WTC11 (cell line): ENCODE measurements around the gene RBM19. TPM values are rescaled to one million over a fixed set of nuclear protein-coding genes. Genes with fewer than 3 reads are reported as not detected.

Experiments used
- ATAC-seq: fragments of 200-7000 bp; cut with Tn5 transposase; 2 replicates; pipeline ENCODE4 v1.10.0; 2021; ENCODE audit warnings: mild to moderate bottlenecking, moderate library complexity
- CTCF ChIA-PET: fragments of 300-600 bp; sonication (Branson Sonifier 250); formaldehyde crosslinking; loops from one replicate; lab custom pipeline; 2021; ENCODE audit warnings: antibody characterized with exemption; lab: Charles Lee
- POLR2A ChIA-PET: fragments of 350-600 bp; sonication (Branson Sonifier 250); formaldehyde crosslinking; loops from one replicate; lab custom pipeline; 2021; ENCODE audit warnings: antibody characterized with exemption; lab: Charles Lee
- DNase-seq: peaks from one replicate; pipeline ENCODE4 v3.0.0; 2021; ENCODE audit warnings: low spot score
- H3K27ac Mint-ChIP-seq: 2 replicates; pipeline ENCODE4 v1.8.0; 2021; ENCODE audit warnings: mixed read lengths
- H3K27me3 Mint-ChIP-seq: 2 replicates; pipeline ENCODE4 v1.8.0; 2021; ENCODE audit warnings: low read depth, mild to moderate bottlenecking, moderate library complexity, mixed read lengths
- H3K36me3 Mint-ChIP-seq: 2 replicates; pipeline ENCODE4 v1.8.0; 2021; ENCODE audit warnings: mixed read lengths
- H3K4me1 Mint-ChIP-seq: 2 replicates; pipeline ENCODE4 v1.8.0; 2022; ENCODE audit warnings: mixed read lengths
- H3K4me3 Mint-ChIP-seq: 2 replicates; pipeline ENCODE4 v1.8.0; 2021; ENCODE audit warnings: mild to moderate bottlenecking, moderate library complexity, mixed read lengths
- H3K9me3 Mint-ChIP-seq: 2 replicates; pipeline ENCODE4 v1.8.0; 2021; ENCODE audit warnings: mixed read lengths
- ATF1 ChIP-seq: sonication (generic); formaldehyde crosslinking; IDR thresholded peaks from 2 replicates; pipeline ENCODE4 v1.8.1; 2023; ENCODE audit warnings: mild to moderate bottlenecking, moderate library complexity, missing genetic modification reagents
- ATF2 ChIP-seq: sonication (generic); formaldehyde crosslinking; IDR thresholded peaks from 2 replicates; pipeline ENCODE4 v1.8.1; 2022; ENCODE audit warnings: low read depth, missing genetic modification reagents, borderline replicate concordance
- CTCF ChIP-seq: fragments of 200-600 bp; IDR thresholded peaks from 2 replicates; pipeline ENCODE4 v1.8.0; 2022; ENCODE audit warnings: antibody characterized with exemption
- EMX1 ChIP-seq: fragments of 250-450 bp; sonication (Bioruptor Pico); IDR thresholded peaks from 2 replicates; pipeline ENCODE4 v1.8.0; 2021; ENCODE audit warnings: mild to moderate bottlenecking
- FOXK1 ChIP-seq: sonication (generic); formaldehyde crosslinking; IDR thresholded peaks from 2 replicates; pipeline ENCODE4 v1.8.0; 2022; ENCODE audit warnings: mild to moderate bottlenecking, moderate library complexity, missing genetic modification reagents
- KAT7 ChIP-seq: sonication (generic); formaldehyde crosslinking; IDR thresholded peaks from 2 replicates; pipeline ENCODE4 v1.8.1; 2023; ENCODE audit warnings: missing genetic modification reagents, mild to moderate bottlenecking, borderline replicate concordance
- NFE2L1 ChIP-seq: sonication (generic); formaldehyde crosslinking; IDR thresholded peaks from 2 replicates; pipeline ENCODE4 v1.8.1; 2023; ENCODE audit warnings: missing genetic modification reagents
- RELA ChIP-seq: sonication (generic); formaldehyde crosslinking; IDR thresholded peaks from 2 replicates; pipeline ENCODE4 v1.8.1; 2022; ENCODE audit warnings: missing genetic modification reagents, mild to moderate bottlenecking, borderline replicate concordance
- SMAD3 ChIP-seq: sonication (generic); formaldehyde crosslinking; IDR thresholded peaks from 2 replicates; pipeline ENCODE4 v1.8.0; 2022; ENCODE audit warnings: missing genetic modification reagents, mild to moderate bottlenecking, borderline replicate concordance
- SMAD4 ChIP-seq: sonication (generic); formaldehyde crosslinking; IDR thresholded peaks from 2 replicates; pipeline ENCODE4 v1.8.0; 2022; ENCODE audit warnings: mild to moderate bottlenecking, missing genetic modification reagents
- TCF7 ChIP-seq: sonication (generic); formaldehyde crosslinking; IDR thresholded peaks from 2 replicates; pipeline ENCODE4 v1.8.0; 2022; ENCODE audit warnings: mild to moderate bottlenecking, low read depth, missing genetic modification reagents, moderate library complexity
- ZMAT4 ChIP-seq: fragments of 250-450 bp; sonication (Bioruptor Pico); IDR thresholded peaks from 2 replicates; pipeline ENCODE4 v1.9.0; 2021; ENCODE audit warnings: mild to moderate bottlenecking
- ZNF263 ChIP-seq: sonication (generic); formaldehyde crosslinking; IDR thresholded peaks from 2 replicates; pipeline ENCODE4 v1.8.1; 2022; ENCODE audit warnings: low read depth, mild to moderate bottlenecking, moderate library complexity, missing genetic modification reagents
- ZNF532 ChIP-seq: fragments of 250-450 bp; sonication (Bioruptor Pico); IDR thresholded peaks from 2 replicates; pipeline ENCODE4 v1.9.0; 2021; ENCODE audit warnings: mild to moderate bottlenecking, borderline replicate concordance
- total RNA-seq: library from RNA; stranded (reverse); gene quantifications from 3 replicates; pipeline ENCODE4 v1.2.3, GENCODE V29; 2021
- TF ChIP-seq, protein P1 (sequence below): sonication (generic); formaldehyde crosslinking; IDR thresholded peaks from 2 replicates; pipeline ENCODE4 v1.8.1; 2023; ENCODE audit warnings: mild to moderate bottlenecking, missing genetic modification reagents, borderline replicate concordance
- TF ChIP-seq, protein P2 (sequence below): sonication (generic); formaldehyde crosslinking; IDR thresholded peaks from 2 replicates; pipeline ENCODE4 v1.8.1; 2022; ENCODE audit warnings: mild to moderate bottlenecking, missing genetic modification reagents, moderate library complexity, borderline replicate concordance
- TF ChIP-seq, protein P3 (sequence below): sonication (generic); formaldehyde crosslinking; IDR thresholded peaks from 2 replicates; pipeline ENCODE4 v1.8.1; 2022; ENCODE audit warnings: missing genetic modification reagents, borderline replicate concordance
- TF ChIP-seq, protein P4 (sequence below): fragments of 250-450 bp; sonication (Bioruptor Pico); IDR thresholded peaks from 2 replicates; pipeline ENCODE4 v1.9.0; 2021; ENCODE audit warnings: moderate library complexity, mild to moderate bottlenecking, inconsistent platforms, borderline replicate concordance

The RBM19 gene
- total RNA-seq, 1 experiment from 2014 or later: 60.1 TPM

- H3K9me3 Mint-ChIP-seq: no peaks in the 10 kb centered on the region
- no peak overlapping the region for H3K4me3 Mint-ChIP-seq
- no peaks in the 10 kb centered on the region for H3K27me3 Mint-ChIP-seq
- TF ChIP-seq, protein P1, sequence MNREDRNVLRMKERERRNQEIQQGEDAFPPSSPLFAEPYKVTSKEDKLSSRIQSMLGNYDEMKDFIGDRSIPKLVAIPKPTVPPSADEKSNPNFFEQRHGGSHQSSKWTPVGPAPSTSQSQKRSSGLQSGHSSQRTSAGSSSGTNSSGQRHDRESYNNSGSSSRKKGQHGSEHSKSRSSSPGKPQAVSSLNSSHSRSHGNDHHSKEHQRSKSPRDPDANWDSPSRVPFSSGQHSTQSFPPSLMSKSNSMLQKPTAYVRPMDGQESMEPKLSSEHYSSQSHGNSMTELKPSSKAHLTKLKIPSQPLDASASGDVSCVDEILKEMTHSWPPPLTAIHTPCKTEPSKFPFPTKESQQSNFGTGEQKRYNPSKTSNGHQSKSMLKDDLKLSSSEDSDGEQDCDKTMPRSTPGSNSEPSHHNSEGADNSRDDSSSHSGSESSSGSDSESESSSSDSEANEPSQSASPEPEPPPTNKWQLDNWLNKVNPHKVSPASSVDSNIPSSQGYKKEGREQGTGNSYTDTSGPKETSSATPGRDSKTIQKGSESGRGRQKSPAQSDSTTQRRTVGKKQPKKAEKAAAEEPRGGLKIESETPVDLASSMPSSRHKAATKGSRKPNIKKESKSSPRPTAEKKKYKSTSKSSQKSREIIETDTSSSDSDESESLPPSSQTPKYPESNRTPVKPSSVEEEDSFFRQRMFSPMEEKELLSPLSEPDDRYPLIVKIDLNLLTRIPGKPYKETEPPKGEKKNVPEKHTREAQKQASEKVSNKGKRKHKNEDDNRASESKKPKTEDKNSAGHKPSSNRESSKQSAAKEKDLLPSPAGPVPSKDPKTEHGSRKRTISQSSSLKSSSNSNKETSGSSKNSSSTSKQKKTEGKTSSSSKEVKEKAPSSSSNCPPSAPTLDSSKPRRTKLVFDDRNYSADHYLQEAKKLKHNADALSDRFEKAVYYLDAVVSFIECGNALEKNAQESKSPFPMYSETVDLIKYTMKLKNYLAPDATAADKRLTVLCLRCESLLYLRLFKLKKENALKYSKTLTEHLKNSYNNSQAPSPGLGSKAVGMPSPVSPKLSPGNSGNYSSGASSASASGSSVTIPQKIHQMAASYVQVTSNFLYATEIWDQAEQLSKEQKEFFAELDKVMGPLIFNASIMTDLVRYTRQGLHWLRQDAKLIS (CRISPR knock-in tag): no peak
- TF ChIP-seq KAT7 (no peak), FOXK1 (CRISPR knock-in tag) (no peak), CTCF (no peak), TCF7 (CRISPR knock-in tag) (no peak), ATF2 (no peak), SMAD3 (CRISPR knock-in tag) (no peak), SMAD4 (CRISPR knock-in tag) (no peak), ATF1 (CRISPR knock-in tag) (no peak), ZNF532 (CRISPR knock-in tag) (no peak), RELA (CRISPR knock-in tag) (no peak), ZNF263 (CRISPR knock-in tag) (no peak), ZMAT4 (CRISPR knock-in tag) (no peak), EMX1 (no peak), NFE2L1 (no peak)
- TF ChIP-seq, protein P2, sequence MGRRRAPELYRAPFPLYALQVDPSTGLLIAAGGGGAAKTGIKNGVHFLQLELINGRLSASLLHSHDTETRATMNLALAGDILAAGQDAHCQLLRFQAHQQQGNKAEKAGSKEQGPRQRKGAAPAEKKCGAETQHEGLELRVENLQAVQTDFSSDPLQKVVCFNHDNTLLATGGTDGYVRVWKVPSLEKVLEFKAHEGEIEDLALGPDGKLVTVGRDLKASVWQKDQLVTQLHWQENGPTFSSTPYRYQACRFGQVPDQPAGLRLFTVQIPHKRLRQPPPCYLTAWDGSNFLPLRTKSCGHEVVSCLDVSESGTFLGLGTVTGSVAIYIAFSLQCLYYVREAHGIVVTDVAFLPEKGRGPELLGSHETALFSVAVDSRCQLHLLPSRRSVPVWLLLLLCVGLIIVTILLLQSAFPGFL (CRISPR knock-in tag): no peak
- TF ChIP-seq, protein P3, sequence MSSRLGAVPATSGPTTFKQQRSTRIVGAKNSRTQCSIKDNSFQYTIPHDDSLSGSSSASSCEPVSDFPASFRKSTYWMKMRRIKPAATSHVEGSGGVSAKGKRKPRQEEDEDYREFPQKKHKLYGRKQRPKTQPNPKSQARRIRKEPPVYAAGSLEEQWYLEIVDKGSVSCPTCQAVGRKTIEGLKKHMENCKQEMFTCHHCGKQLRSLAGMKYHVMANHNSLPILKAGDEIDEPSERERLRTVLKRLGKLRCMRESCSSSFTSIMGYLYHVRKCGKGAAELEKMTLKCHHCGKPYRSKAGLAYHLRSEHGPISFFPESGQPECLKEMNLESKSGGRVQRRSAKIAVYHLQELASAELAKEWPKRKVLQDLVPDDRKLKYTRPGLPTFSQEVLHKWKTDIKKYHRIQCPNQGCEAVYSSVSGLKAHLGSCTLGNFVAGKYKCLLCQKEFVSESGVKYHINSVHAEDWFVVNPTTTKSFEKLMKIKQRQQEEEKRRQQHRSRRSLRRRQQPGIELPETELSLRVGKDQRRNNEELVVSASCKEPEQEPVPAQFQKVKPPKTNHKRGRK (CRISPR knock-in tag): no peak
- TF ChIP-seq, protein P4, sequence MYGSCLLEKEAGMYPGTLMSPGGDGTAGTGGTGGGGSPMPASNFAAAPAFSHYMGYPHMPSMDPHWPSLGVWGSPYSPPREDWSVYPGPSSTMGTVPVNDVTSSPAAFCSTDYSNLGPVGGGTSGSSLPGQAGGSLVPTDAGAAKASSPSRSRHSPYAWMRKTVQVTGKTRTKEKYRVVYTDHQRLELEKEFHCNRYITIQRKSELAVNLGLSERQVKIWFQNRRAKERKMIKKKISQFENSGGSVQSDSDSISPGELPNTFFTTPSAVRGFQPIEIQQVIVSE (CRISPR knock-in tag): no peak
- ChIA-PET POLR2A (no interaction called here), CTCF (no interaction called here)
- H3K4me1 Mint-ChIP-seq: peaks cover 8% of the 10 kb centered on the region
- no peak overlapping the region for H3K27ac Mint-ChIP-seq
- ATAC-seq: no peak
- no peak for DNase-seq
- H3K36me3 Mint-ChIP-seq: peaks cover 30% of the 10 kb centered on the region
Measured at GRCh38 chr12:113935459-113935858, 30.7 kb downstream of the RBM19 start.
